ENCODE results near the gene SEMA4A. TPM values are rescaled to one million over a fixed set of nuclear protein-coding genes. Genes with fewer than 3 reads are reported as not detected.
"Not testable (repeated sequence)": the region's sequence is repeated elsewhere in the genome, so short reads cannot be mapped to it uniquely, and the experiment has no call there.

Gene SEMA4A
- total RNA-seq, 1 donor from 2014 or later, result 0.59 TPM

GRCh38 chr1:156118177-156118868 lies 35.1 kb upstream of the SEMA4A start:
- no peak for DNase-seq (ENCODE audit: low read depth, low spot score)

- no peak for DNase-seq (ENCODE audit: low read depth, low spot score)
Measured at GRCh38 chr1:156119503-156120209, 33.7 kb upstream of the SEMA4A start.

- DNase-seq (ENCODE audit: low read depth, low spot score), result no peak
Measured at GRCh38 chr1:156120318-156120717, 33.1 kb upstream of the SEMA4A start.

- not testable (repeated sequence) for DNase-seq (ENCODE audit: low read depth, low spot score)
Measured at GRCh38 chr1:156121005-156121404, 32.4 kb upstream of the SEMA4A start.

- no peak for DNase-seq (ENCODE audit: low read depth, low spot score)
Measured at GRCh38 chr1:156121457-156121856, 31.9 kb upstream of the SEMA4A start.

GRCh38 chr1:156122086-156122485 lies 31.3 kb upstream of the SEMA4A start:
- no peak for DNase-seq (ENCODE audit: low read depth, low spot score)

- DNase-seq (ENCODE audit: low read depth, low spot score), result peak; percentile 83
Measured at GRCh38 chr1:156122519-156123355, 30.6 kb upstream of the SEMA4A start.

GRCh38 chr1:156123356-156124196 lies 29.8 kb upstream of the SEMA4A start:
- peak; percentile 97 for DNase-seq (ENCODE audit: low read depth, low spot score)

- DNase-seq (ENCODE audit: low read depth, low spot score), result no peak
Measured at GRCh38 chr1:156124557-156125483, 28.6 kb upstream of the SEMA4A start.

- DNase-seq (ENCODE audit: low read depth, low spot score), result not testable (repeated sequence)
Measured at GRCh38 chr1:156125544-156125943, 27.8 kb upstream of the SEMA4A start.

GRCh38 chr1:156126043-156126629 lies 27.2 kb upstream of the SEMA4A start:
- peak; percentile 91 for DNase-seq (ENCODE audit: low read depth, low spot score)

- DNase-seq (ENCODE audit: low read depth, low spot score), result no peak
Measured at GRCh38 chr1:156126630-156127534, 26.5 kb upstream of the SEMA4A start.

- DNase-seq (ENCODE audit: low read depth, low spot score), result no peak
Measured at GRCh38 chr1:156128308-156128653, 25.1 kb upstream of the SEMA4A start.

- no peak for DNase-seq (ENCODE audit: low read depth, low spot score)
Measured at GRCh38 chr1:156128654-156129597, 24.5 kb upstream of the SEMA4A start.

- DNase-seq (ENCODE audit: low read depth, low spot score), result peak; percentile 90
Measured at GRCh38 chr1:156129687-156130577, 23.5 kb upstream of the SEMA4A start.

- DNase-seq (ENCODE audit: low read depth, low spot score), result no peak
Measured at GRCh38 chr1:156130578-156130942, 22.8 kb upstream of the SEMA4A start.

All from pulmonary artery endothelial cell (primary cell).